ENCODE data around the gene SLC7A6.

- no peak for TF ChIP-seq CTCF (IDR thresholded peaks at IDR 0.05)
- no peak for TF ChIP-seq POLR2A (IDR thresholded peaks at IDR 0.05)
These were observed 23.2 kb downstream of the SLC7A6 start for GRCh38 chr16:68287276-68288251.
